Measurements from ENCODE around the gene PRKCH. TPM values are rescaled to one million over a fixed set of nuclear protein-coding genes. Genes with fewer than 3 reads are reported as not detected.
A peak's percentile ranks its signal among the peaks of the same experiment; 100 is the strongest.

PRKCH gene
- total RNA-seq, 3 donors from 2014 or later (not counting 1 experiment from before 2014, with no cell fraction given) = 610 to 756 (median 618) TPM

DNA sequence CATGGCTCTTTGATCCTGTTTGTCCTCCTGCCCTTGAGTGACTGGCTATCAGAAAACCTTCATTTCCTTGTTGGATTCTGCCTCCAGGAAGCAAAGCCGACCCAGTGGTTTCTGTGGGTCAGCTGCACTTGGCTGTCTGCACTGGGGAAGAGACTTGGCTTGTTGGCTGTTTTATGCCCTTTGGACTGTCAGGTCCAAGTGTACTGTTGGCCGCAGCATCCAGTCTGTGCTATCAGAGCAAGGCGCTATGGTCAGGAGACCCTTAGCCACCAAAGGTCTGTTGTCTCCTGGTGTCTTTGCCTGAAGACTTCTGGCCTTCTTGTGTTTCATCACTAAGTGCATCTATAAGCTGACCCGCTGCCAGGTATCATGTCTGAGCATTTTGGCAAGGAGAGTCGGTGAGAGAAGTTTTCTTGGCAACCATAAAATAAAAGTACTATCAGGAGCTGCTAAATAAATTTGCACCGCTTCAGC lies 196.6 kb downstream of the PRKCH start:
- DNase-seq (no peak), ATAC-seq (no peak)
- no peaks in the 10 kb centered on the region for H3K9me3 ChIP-seq (ENCODE audit: control insufficient read depth, insufficient read depth, low read length)
- Mint-ChIP-seq H3K27me3 (ENCODE audit: low read depth in 2 of 2) (no peaks in the 10 kb centered on the region), H3K9me3 (no peaks in the 10 kb centered on the region), H3K27ac (peak overlapping the region in 1 of 2 donors; percentile 70), H3K4me1 (peaks cover 88% of the 10 kb centered on the region in 2 donors), H3K36me3 (peaks cover 5% of the 10 kb centered on the region), H3K4me3 (peak overlapping the region; percentile 17)
- H3K4me1 ChIP-seq (ENCODE audit: control insufficient read depth, insufficient read depth, low read length) = peaks cover 57% of the 10 kb centered on the region
- H3K4me3 ChIP-seq (ENCODE audit: low read length) = no peak overlapping the region
- TF ChIP-seq, protein P1, sequence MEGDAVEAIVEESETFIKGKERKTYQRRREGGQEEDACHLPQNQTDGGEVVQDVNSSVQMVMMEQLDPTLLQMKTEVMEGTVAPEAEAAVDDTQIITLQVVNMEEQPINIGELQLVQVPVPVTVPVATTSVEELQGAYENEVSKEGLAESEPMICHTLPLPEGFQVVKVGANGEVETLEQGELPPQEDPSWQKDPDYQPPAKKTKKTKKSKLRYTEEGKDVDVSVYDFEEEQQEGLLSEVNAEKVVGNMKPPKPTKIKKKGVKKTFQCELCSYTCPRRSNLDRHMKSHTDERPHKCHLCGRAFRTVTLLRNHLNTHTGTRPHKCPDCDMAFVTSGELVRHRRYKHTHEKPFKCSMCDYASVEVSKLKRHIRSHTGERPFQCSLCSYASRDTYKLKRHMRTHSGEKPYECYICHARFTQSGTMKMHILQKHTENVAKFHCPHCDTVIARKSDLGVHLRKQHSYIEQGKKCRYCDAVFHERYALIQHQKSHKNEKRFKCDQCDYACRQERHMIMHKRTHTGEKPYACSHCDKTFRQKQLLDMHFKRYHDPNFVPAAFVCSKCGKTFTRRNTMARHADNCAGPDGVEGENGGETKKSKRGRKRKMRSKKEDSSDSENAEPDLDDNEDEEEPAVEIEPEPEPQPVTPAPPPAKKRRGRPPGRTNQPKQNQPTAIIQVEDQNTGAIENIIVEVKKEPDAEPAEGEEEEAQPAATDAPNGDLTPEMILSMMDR (IDR thresholded peaks at IDR 0.05) = no peak
- peaks cover 17% of the 10 kb centered on the region for H3K36me3 ChIP-seq (ENCODE audit: control insufficient read depth, insufficient read depth, low read length)
- 92% methylated on average over 6 of the region's 6 CpGs for WGBS (ENCODE audit: insufficient coverage)
- H3K27ac ChIP-seq (ENCODE audit: low read length) = no peak overlapping the region
- H3K27me3 ChIP-seq (ENCODE audit: control insufficient read depth, insufficient read depth, low read length) = no peaks in the 10 kb centered on the region
- intact Hi-C loops (cut with micrococcal nuclease) = loop anchor here (5.0 kb wide), 1 partner anchor 196 kb away; the partner anchor contains the start of gene PRKCH

DNA sequence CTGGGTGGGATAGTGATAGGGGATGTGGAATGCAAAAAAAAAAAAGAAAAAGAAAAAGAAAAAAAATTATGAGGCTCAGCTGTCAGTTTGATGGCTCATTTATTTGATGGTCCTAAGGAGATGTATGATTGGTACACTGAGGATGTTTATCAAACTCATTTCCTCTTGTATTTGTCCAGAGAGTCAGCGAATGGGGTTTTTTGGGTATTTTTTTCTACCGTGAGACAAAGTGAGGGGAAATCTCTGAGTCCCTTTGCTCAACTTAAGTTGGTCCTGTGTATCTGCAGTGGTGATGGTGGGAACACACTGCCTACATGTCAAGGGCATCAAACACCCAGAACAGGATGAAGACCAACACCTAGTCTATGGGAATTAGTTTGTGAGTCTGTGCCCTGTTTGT lies 197.0 kb downstream of the PRKCH start:
- H3K4me1 ChIP-seq (ENCODE audit: control insufficient read depth, insufficient read depth, low read length) = peaks cover 59% of the 10 kb centered on the region
- no peak overlapping the region for H3K4me3 ChIP-seq (ENCODE audit: low read length)
- peaks cover 13% of the 10 kb centered on the region for H3K36me3 ChIP-seq (ENCODE audit: control insufficient read depth, insufficient read depth, low read length)
- ATAC-seq = peak in 2 of 3 donors; percentile 19 to 32
- Mint-ChIP-seq H3K27me3 (ENCODE audit: low read depth in 2 of 2) (no peaks in the 10 kb centered on the region), H3K9me3 (no peaks in the 10 kb centered on the region), H3K4me1 (peaks cover 87 to 88% of the 10 kb centered on the region in 2 donors), H3K4me3 (peak overlapping the region; percentile 17), H3K36me3 (peaks cover under 1% of the 10 kb centered on the region), H3K27ac (peak overlapping the region in 1 of 2 donors; percentile 70)
- intact Hi-C loops (cut with micrococcal nuclease) = loop anchor here (5.0 kb wide), 1 partner anchor 196 kb away; the partner anchor contains the start of gene PRKCH
- H3K9me3 ChIP-seq (ENCODE audit: control insufficient read depth, insufficient read depth, low read length) = no peaks in the 10 kb centered on the region
- H3K27me3 ChIP-seq (ENCODE audit: control insufficient read depth, insufficient read depth, low read length) = no peaks in the 10 kb centered on the region
- DNase-seq = peak in 1 of 2 donors; percentile 36
- TF ChIP-seq, protein P1 (IDR thresholded peaks at IDR 0.05) = no peak
- 36% methylated on average over 2 of the region's 2 CpGs for WGBS (ENCODE audit: insufficient coverage)
- no peak overlapping the region for H3K27ac ChIP-seq (ENCODE audit: low read length)

DNA sequence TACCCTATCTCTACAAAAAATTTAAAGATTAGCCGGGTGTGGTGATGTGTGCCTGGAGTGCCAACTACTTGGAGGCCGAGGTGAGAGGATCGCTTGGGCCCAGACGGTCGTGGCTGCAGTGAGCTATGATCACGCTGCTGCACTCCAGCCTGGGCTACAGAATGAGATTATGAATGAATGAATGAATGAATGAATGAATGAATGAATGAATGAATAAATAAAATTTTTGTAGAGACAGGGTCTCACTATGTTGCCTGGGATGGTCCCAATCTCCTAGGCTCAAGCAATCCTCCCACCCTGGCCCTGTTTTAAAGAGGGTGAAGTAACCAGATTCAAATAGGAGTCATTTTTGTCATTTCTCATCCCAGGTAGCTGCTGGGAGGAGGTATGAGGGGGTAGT lies 197.7 kb downstream of the PRKCH start:
- Histone ChIP-seq H3K9me3 (ENCODE audit: control insufficient read depth, insufficient read depth, low read length) (no peaks in the 10 kb centered on the region), H3K4me1 (ENCODE audit: control insufficient read depth, insufficient read depth, low read length) (peaks cover 57% of the 10 kb centered on the region), H3K4me3 (ENCODE audit: low read length) (no peak overlapping the region), H3K27me3 (ENCODE audit: control insufficient read depth, insufficient read depth, low read length) (no peaks in the 10 kb centered on the region), H3K36me3 (ENCODE audit: control insufficient read depth, insufficient read depth, low read length) (peaks cover 8% of the 10 kb centered on the region), H3K27ac (ENCODE audit: low read length) (no peak overlapping the region)
- 98% methylated on average over 6 of the region's 6 CpGs for WGBS (ENCODE audit: insufficient coverage)
- no peaks in the 10 kb centered on the region for H3K36me3 Mint-ChIP-seq
- ATAC-seq = no peak
- H3K9me3 Mint-ChIP-seq = no peaks in the 10 kb centered on the region
- TF ChIP-seq, protein P1 (IDR thresholded peaks at IDR 0.05) = no peak
- no peaks in the 10 kb centered on the region for H3K27me3 Mint-ChIP-seq (ENCODE audit: low read depth in 2 of 2)
- no peak overlapping the region for H3K4me3 Mint-ChIP-seq
- H3K27ac Mint-ChIP-seq = peak overlapping the region in 1 of 2 donors; percentile 70
- intact Hi-C loops (cut with micrococcal nuclease) = loop anchor here (5.0 kb wide), 1 partner anchor 197 kb away; the partner anchor contains the start of gene PRKCH
- peaks cover 88 to 89% of the 10 kb centered on the region in 2 donors for H3K4me1 Mint-ChIP-seq
- no peak for DNase-seq

DNA sequence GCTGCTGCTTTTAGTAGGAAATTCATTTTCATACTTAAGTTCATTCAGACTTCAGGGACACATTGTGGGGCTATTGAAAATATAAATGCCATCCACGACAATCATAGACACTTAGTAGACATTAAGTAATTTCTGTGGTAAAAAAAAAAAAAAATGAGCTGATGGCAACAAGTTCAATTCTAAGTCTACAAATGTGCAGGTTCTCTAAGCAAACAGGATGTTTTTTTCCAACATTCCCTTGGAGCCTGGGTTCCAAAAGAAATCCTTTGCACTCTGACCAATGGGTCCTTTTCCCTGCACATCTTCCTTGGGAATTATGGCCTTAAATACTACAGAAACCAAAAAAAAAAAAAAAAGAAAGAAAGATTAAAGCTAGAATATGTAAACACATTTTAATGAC lies 198.4 kb downstream of the PRKCH start:
- intact Hi-C loops (cut with micrococcal nuclease) = loop anchor here (5.0 kb wide), 1 partner anchor 197 kb away; the partner anchor contains the start of gene PRKCH
- Histone ChIP-seq H3K27ac (ENCODE audit: low read length) (no peak overlapping the region), H3K27me3 (ENCODE audit: control insufficient read depth, insufficient read depth, low read length) (no peaks in the 10 kb centered on the region), H3K9me3 (ENCODE audit: control insufficient read depth, insufficient read depth, low read length) (no peaks in the 10 kb centered on the region), H3K4me1 (ENCODE audit: control insufficient read depth, insufficient read depth, low read length) (peaks cover 56% of the 10 kb centered on the region), H3K36me3 (ENCODE audit: control insufficient read depth, insufficient read depth, low read length) (peaks cover 4% of the 10 kb centered on the region), H3K4me3 (ENCODE audit: low read length) (no peak overlapping the region)
- DNase-seq (no peak), ATAC-seq (no peak)
- TF ChIP-seq, protein P1 (IDR thresholded peaks at IDR 0.05) = no peak
- H3K4me3 Mint-ChIP-seq = no peak overlapping the region
- no peaks in the 10 kb centered on the region for H3K9me3 Mint-ChIP-seq
- no CpG with 5 or more reads among the region's 1 CpG for WGBS (ENCODE audit: insufficient coverage)
- peak overlapping the region in 1 of 2 donors; percentile 70 for H3K27ac Mint-ChIP-seq
- H3K27me3 Mint-ChIP-seq (ENCODE audit: low read depth in 2 of 2) = no peaks in the 10 kb centered on the region
- no peaks in the 10 kb centered on the region for H3K36me3 Mint-ChIP-seq
- peaks cover 88 to 89% of the 10 kb centered on the region in 2 donors for H3K4me1 Mint-ChIP-seq

Data from natural killer cell (primary cell).